Neural progenitor cell (in vitro differentiated cells): ENCODE data around the gene CIAPIN1.

Experiments
- CTCF ChIP-seq: fragments of 200-600 bp; sonication (generic); IDR thresholded peaks from 2 replicates; pipeline ENCODE4 v1.5.1; 2017; ENCODE audit warnings: antibody characterized with exemption, mild to moderate bottlenecking
- EZH2phosphoT487 ChIP-seq: fragments of 200-600 bp; sonication (generic); IDR thresholded peaks from 2 replicates; pipeline ENCODE4 v1.6.1; 2017; ENCODE audit warnings: antibody characterized with exemption

DNA sequence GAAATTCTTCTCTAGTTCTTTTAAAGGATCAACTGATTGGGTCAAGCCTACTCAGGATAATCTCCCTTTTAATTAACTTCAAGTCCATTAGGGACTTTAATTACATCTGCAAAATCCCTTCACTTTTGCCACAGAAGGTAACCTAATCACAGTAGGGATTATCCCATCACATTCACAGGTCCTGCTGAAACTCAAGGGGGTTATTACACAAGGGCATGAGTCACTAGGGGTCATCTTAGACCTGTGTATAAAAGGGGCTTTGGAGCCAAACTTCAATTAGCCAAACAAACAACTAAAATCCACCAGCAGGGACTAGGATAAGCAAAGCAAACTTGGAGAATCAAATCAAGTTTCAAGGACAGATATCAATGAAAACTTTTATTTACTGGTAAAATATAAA is 19.4 kb downstream of the CIAPIN1 start:
- TF ChIP-seq CTCF (no peak), EZH2phosphoT487 (no peak)
